Vagina (tissue), 2 donors: ENCODE measurements around the gene PTPRN2. TPM values are rescaled to one million over a fixed set of nuclear protein-coding genes. Genes with fewer than 3 reads are reported as not detected.

Experiments
- DNase-seq, 2 donors: peaks; one replicate each; pipeline ENCODE4 v3.0.0-alpha.2; 2017; ENCODE audit errors: extremely low spot score in 2 of 2
- H3K27ac ChIP-seq: fragments of 200-600 bp; sonication (generic); one replicate; pipeline ENCODE4 v1.5.1; 2019
- H3K27me3 ChIP-seq: fragments of 200-600 bp; sonication (generic); one replicate; pipeline ENCODE4 v1.5.1; 2019
- H3K36me3 ChIP-seq, 2 donors: fragments of 200-600 bp; sonication (generic); one replicate each; pipeline ENCODE4 v1.5.1; 2017 to 2019
- H3K4me1 ChIP-seq: fragments of 200-600 bp; sonication (generic); one replicate; pipeline ENCODE4 v1.5.1; 2019
- H3K4me3 ChIP-seq, 2 donors: fragments of 200-600 bp; sonication (generic); 1 replicate in 1 of 2; 2 replicates in 1 of 2; pipeline ENCODE4 v1.5.1; 2016 to 2019
- H3K9me3 ChIP-seq: fragments of 200-600 bp; sonication (generic); one replicate; pipeline ENCODE4 v1.5.1; 2019
- CTCF ChIP-seq, 3 experiments: fragments of 450-650 bp in 2 of 3; fragments of 200-600 bp in 1 of 3; sonication (generic) in 1 of 3; IDR thresholded peaks; one replicate each; pipeline ENCODE4 v1.5.1; 2017 to 2019; ENCODE audit warnings: antibody characterized with exemption in 3 of 3, mild to moderate bottlenecking in 2 of 3, moderate library complexity in 2 of 3
- POLR2A ChIP-seq, 2 donors: fragments of 450-650 bp; IDR thresholded peaks; one replicate each; pipeline ENCODE4 v1.6.1; 2017; ENCODE audit warnings: antibody characterized with exemption in 2 of 2, mild to moderate bottlenecking in 2 of 2, moderate library complexity in 2 of 2
- POLR2AphosphoS5 ChIP-seq, 2 donors: sonication (generic); formaldehyde crosslinking; IDR thresholded peaks; one replicate each; pipeline ENCODE4 v1.9.0; 2017; ENCODE audit warnings: antibody characterized with exemption in 2 of 2, mild to moderate bottlenecking in 2 of 2, low read depth in 1 of 2; ENCODE audit not compliant: insufficient read depth in 1 of 2
- intact Hi-C: fragments of 100-400 bp; cut with DNase I; formaldehyde crosslinking; loops from one replicate; pipeline ENCODE4 v1.15.1; 2023
- total RNA-seq: library from RNA; depleted of rRNA; stranded (reverse); fragments of >200 nt; gene quantifications from one replicate; pipeline ENCODE4 v1.2.3, GENCODE V29; 2016

Gene PTPRN2
- total RNA-seq, 1 donor from 2014 or later = 7.4 TPM

- H3K27me3 ChIP-seq = no peaks in the 10 kb centered on the region
- no peaks in the 10 kb centered on the region for H3K4me1 ChIP-seq
- TF ChIP-seq POLR2A (IDR thresholded peaks at IDR 0.05) (no peak), POLR2AphosphoS5 (IDR thresholded peaks at IDR 0.05; ENCODE audit: insufficient read depth in 1 of 2, low read depth in 1 of 2) (no peak), CTCF (IDR thresholded peaks at IDR 0.05) (no peak)
- H3K36me3 ChIP-seq = no peaks in the 10 kb centered on the region
- no peak overlapping the region for H3K4me3 ChIP-seq
- H3K9me3 ChIP-seq = no peaks in the 10 kb centered on the region
- intact Hi-C loops = no loop called here
- DNase-seq = no peak
- H3K27ac ChIP-seq = no peak overlapping the region
Observed at GRCh38 chr7:157540020-157540419, 1047.6 kb downstream of the PTPRN2 start.

- DNase-seq = no peak
- TF ChIP-seq POLR2AphosphoS5 (IDR thresholded peaks at IDR 0.05; ENCODE audit: insufficient read depth in 1 of 2, low read depth in 1 of 2) (no peak), CTCF (IDR thresholded peaks at IDR 0.05) (no peak), POLR2A (IDR thresholded peaks at IDR 0.05) (no peak)
- Histone ChIP-seq H3K4me3 (no peak overlapping the region), H3K27ac (no peak overlapping the region), H3K9me3 (no peaks in the 10 kb centered on the region), H3K36me3 (no peaks in the 10 kb centered on the region), H3K4me1 (no peaks in the 10 kb centered on the region), H3K27me3 (no peaks in the 10 kb centered on the region)
- intact Hi-C loops = no loop called here
Observed at GRCh38 chr7:157539521-157539920, 1048.1 kb downstream of the PTPRN2 start.

GRCh38 chr7:157538735-157539134, 1048.9 kb downstream of the PTPRN2 start:
- no peaks in the 10 kb centered on the region for H3K9me3 ChIP-seq
- no peaks in the 10 kb centered on the region for H3K4me1 ChIP-seq
- intact Hi-C loops = no loop called here
- H3K27me3 ChIP-seq = no peaks in the 10 kb centered on the region
- H3K4me3 ChIP-seq = no peak overlapping the region
- no peak for DNase-seq
- H3K36me3 ChIP-seq = no peaks in the 10 kb centered on the region
- no peak overlapping the region for H3K27ac ChIP-seq
- TF ChIP-seq POLR2AphosphoS5 (IDR thresholded peaks at IDR 0.05; ENCODE audit: insufficient read depth in 1 of 2, low read depth in 1 of 2) = no peak
- no peak for TF ChIP-seq POLR2A (IDR thresholded peaks at IDR 0.05)
- no peak for TF ChIP-seq CTCF (IDR thresholded peaks at IDR 0.05)

- no peak for TF ChIP-seq POLR2A (IDR thresholded peaks at IDR 0.05)
- TF ChIP-seq CTCF (IDR thresholded peaks at IDR 0.05) = no peak
- no peak for TF ChIP-seq POLR2AphosphoS5 (IDR thresholded peaks at IDR 0.05; ENCODE audit: insufficient read depth in 1 of 2, low read depth in 1 of 2)
- intact Hi-C loops = no loop called here
- DNase-seq = no peak
- H3K27me3 ChIP-seq = no peaks in the 10 kb centered on the region
- no peak overlapping the region for H3K27ac ChIP-seq
- H3K9me3 ChIP-seq = no peaks in the 10 kb centered on the region
- no peaks in the 10 kb centered on the region for H3K36me3 ChIP-seq
- no peak overlapping the region for H3K4me3 ChIP-seq
- H3K4me1 ChIP-seq = no peaks in the 10 kb centered on the region
Observed at GRCh38 chr7:157538321-157538720, 1049.3 kb downstream of the PTPRN2 start.

GRCh38 chr7:157537056-157537455, 1050.6 kb downstream of the PTPRN2 start:
- intact Hi-C loops = no loop called here
- H3K36me3 ChIP-seq = no peaks in the 10 kb centered on the region
- no peak overlapping the region for H3K27ac ChIP-seq
- no peaks in the 10 kb centered on the region for H3K9me3 ChIP-seq
- TF ChIP-seq POLR2AphosphoS5 (IDR thresholded peaks at IDR 0.05; ENCODE audit: insufficient read depth in 1 of 2, low read depth in 1 of 2) (no peak), CTCF (IDR thresholded peaks at IDR 0.05) (no peak), POLR2A (IDR thresholded peaks at IDR 0.05) (no peak)
- H3K27me3 ChIP-seq = no peaks in the 10 kb centered on the region
- no peaks in the 10 kb centered on the region for H3K4me1 ChIP-seq
- no peak for DNase-seq
- H3K4me3 ChIP-seq = no peak overlapping the region
